Natural killer cell (primary cell): ENCODE measurements around the gene DDX31. TPM values are rescaled to one million over a fixed set of nuclear protein-coding genes. Genes with fewer than 3 reads are reported as not detected.

Experiments used
- ATAC-seq, 3 donors: fragments of 150-1000 bp in 2 of 3; fragments of 200-7000 bp in 1 of 3; cut with Tn5 transposase; 1 replicate in 1 of 3; 2 replicates in 2 of 3; pipeline ENCODE4 v1.10.0; 2021; ENCODE audit warnings: mild to moderate bottlenecking in 2 of 3, moderate library complexity in 2 of 3
- DNase-seq, 2 donors: peaks; one replicate each; pipeline versions ENCODE4 v3.0.0 to v3.0.0-alpha.2; 2013 to 2021; ENCODE audit warnings: mixed read lengths in 1 of 2
- H3K27ac ChIP-seq: one replicate; pipeline ENCODE4 v1.5.1; 2013; ENCODE audit warnings: mild to moderate bottlenecking, low read length
- H3K27me3 ChIP-seq: one replicate; pipeline ENCODE4 v1.6.1; 2013; ENCODE audit warnings: low read length; ENCODE audit not compliant: control insufficient read depth, insufficient read depth
- H3K36me3 ChIP-seq: one replicate; pipeline ENCODE4 v1.6.1; 2013; ENCODE audit warnings: low read length; ENCODE audit not compliant: control insufficient read depth, insufficient read depth
- H3K4me1 ChIP-seq: one replicate; pipeline ENCODE4 v1.6.1; 2013; ENCODE audit warnings: low read length; ENCODE audit not compliant: control insufficient read depth, insufficient read depth
- H3K4me3 ChIP-seq: one replicate; pipeline ENCODE4 v1.5.1; 2013; ENCODE audit warnings: low read length
- H3K9me3 ChIP-seq: one replicate; pipeline ENCODE4 v1.6.1; 2013; ENCODE audit warnings: low read length; ENCODE audit not compliant: control insufficient read depth, insufficient read depth
- H3K27ac Mint-ChIP-seq, 2 donors: one replicate each; pipeline ENCODE4 v1.8.0; 2022; ENCODE audit warnings: mild to moderate bottlenecking in 2 of 2, mixed read lengths in 2 of 2, moderate library complexity in 1 of 2
- H3K27me3 Mint-ChIP-seq, 2 donors: one replicate each; pipeline ENCODE4 v1.8.0; 2022; ENCODE audit warnings: low read depth in 2 of 2, mixed read lengths in 2 of 2
- H3K36me3 Mint-ChIP-seq: one replicate; pipeline ENCODE4 v1.8.0; 2022; ENCODE audit warnings: mixed read lengths
- H3K4me1 Mint-ChIP-seq, 2 donors: one replicate each; pipeline ENCODE4 v1.8.0; 2022; ENCODE audit warnings: mixed read lengths in 2 of 2
- H3K4me3 Mint-ChIP-seq: one replicate; pipeline ENCODE4 v1.8.0; 2022; ENCODE audit warnings: mild to moderate bottlenecking, moderate library complexity, mixed read lengths
- H3K9me3 Mint-ChIP-seq, 2 donors: one replicate each; pipeline ENCODE4 v1.8.0; 2022; ENCODE audit warnings: mixed read lengths in 2 of 2
- WGBS: methylation state at CpG from one replicate; pipeline ENCODE4 v1.1.7; 2013; ENCODE audit warnings: missing lambda C conversion rate; ENCODE audit not compliant: insufficient coverage; 5-methylcytosine and 5-hydroxymethylcytosine counted together
- intact Hi-C: fragments of 100-400 bp; cut with micrococcal nuclease; formaldehyde crosslinking; loops from one replicate; pipeline ENCODE4 v1.14.2; 2022
- total RNA-seq, 4 donors: library from RNA; stranded (reverse); fragments of 120-200 nt in 1 of 4; gene quantifications; one replicate each; pipeline versions ENCODE4 v1.2.3 to v1.2.4, GENCODE V29; 2013 to 2022
- TF ChIP-seq, protein P1 (sequence below): fragments of 200-600 bp; IDR thresholded peaks from one replicate; pipeline ENCODE4 v1.8.0; 2022; ENCODE audit warnings: antibody characterized with exemption

The DDX31 gene
- total RNA-seq, 3 donors from 2014 or later (not counting 1 experiment from before 2014, with no cell fraction given): 6.5 to 12.2 (median 11.5) TPM

DNA sequence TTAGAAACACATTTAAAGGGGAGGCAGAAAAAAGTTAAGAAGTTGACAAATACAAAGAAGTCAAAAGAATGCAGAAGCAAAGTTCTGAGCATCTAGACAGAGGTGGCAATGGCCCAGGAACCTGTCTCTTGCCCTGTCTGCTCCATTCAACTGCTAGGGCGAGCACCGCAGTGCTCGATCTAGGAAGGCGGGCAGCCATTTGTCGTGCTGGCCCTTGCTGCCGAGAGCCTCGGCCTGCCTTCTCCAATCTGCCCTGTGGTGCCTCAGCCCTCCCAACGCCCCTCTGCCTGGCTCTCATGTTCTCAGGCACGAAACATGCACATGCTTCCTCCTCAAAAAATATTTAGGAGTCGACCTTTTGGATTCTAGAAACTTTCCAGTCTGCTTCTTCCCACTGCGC, 42.2 kb downstream of the DDX31 start:
- Histone ChIP-seq H3K4me3 (no peak overlapping the region), H3K27ac (no peak overlapping the region), H3K27me3 (no peaks in the 10 kb centered on the region), H3K4me1 (no peaks in the 10 kb centered on the region), H3K9me3 (no peaks in the 10 kb centered on the region), H3K36me3 (peaks cover 42% of the 10 kb centered on the region)
- Mint-ChIP-seq H3K4me3 (no peak overlapping the region), H3K36me3 (peaks cover 47% of the 10 kb centered on the region), H3K27ac (no peak overlapping the region), H3K9me3 (no peaks in the 10 kb centered on the region), H3K27me3 (no peaks in the 10 kb centered on the region), H3K4me1 (peaks cover 4 to 5% of the 10 kb centered on the region in 2 donors)
- TF ChIP-seq, protein P1, sequence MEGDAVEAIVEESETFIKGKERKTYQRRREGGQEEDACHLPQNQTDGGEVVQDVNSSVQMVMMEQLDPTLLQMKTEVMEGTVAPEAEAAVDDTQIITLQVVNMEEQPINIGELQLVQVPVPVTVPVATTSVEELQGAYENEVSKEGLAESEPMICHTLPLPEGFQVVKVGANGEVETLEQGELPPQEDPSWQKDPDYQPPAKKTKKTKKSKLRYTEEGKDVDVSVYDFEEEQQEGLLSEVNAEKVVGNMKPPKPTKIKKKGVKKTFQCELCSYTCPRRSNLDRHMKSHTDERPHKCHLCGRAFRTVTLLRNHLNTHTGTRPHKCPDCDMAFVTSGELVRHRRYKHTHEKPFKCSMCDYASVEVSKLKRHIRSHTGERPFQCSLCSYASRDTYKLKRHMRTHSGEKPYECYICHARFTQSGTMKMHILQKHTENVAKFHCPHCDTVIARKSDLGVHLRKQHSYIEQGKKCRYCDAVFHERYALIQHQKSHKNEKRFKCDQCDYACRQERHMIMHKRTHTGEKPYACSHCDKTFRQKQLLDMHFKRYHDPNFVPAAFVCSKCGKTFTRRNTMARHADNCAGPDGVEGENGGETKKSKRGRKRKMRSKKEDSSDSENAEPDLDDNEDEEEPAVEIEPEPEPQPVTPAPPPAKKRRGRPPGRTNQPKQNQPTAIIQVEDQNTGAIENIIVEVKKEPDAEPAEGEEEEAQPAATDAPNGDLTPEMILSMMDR: no peak
- intact Hi-C loops: no loop called here
- WGBS: 96% methylated on average over 11 of the region's 11 CpGs
- ATAC-seq: no peak
- DNase-seq: no peak

DNA sequence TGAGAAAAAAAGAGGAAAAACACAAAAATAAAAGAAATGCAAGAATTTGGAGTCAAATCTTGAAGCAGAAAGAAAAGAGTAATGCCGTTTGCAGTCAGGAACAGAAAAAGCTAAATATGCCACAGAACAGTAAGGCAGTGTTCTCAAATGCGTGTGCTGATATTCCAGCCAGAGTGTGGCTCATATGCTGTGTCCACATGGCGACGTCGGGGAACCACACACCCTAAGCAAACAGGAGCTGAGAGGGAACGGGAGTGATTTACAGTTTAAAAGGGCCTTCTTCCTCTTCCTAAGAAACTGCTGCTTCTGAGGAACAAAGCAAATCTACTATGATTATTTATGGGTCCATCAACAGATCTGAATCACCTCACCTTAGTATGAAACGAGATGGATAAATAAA, 42.7 kb downstream of the DDX31 start:
- Mint-ChIP-seq H3K27ac (no peak overlapping the region), H3K36me3 (peaks cover 47% of the 10 kb centered on the region), H3K4me1 (peaks cover 4 to 5% of the 10 kb centered on the region in 2 donors), H3K4me3 (no peak overlapping the region), H3K27me3 (no peaks in the 10 kb centered on the region), H3K9me3 (no peaks in the 10 kb centered on the region)
- Histone ChIP-seq H3K27ac (no peak overlapping the region), H3K4me3 (no peak overlapping the region), H3K4me1 (no peaks in the 10 kb centered on the region), H3K36me3 (peaks cover 47% of the 10 kb centered on the region), H3K9me3 (no peaks in the 10 kb centered on the region), H3K27me3 (no peaks in the 10 kb centered on the region)
- 75% methylated on average over 6 of the region's 7 CpGs for WGBS
- ATAC-seq (no peak), DNase-seq (no peak)
- TF ChIP-seq, protein P1: no peak
- intact Hi-C loops: no loop called here

DNA sequence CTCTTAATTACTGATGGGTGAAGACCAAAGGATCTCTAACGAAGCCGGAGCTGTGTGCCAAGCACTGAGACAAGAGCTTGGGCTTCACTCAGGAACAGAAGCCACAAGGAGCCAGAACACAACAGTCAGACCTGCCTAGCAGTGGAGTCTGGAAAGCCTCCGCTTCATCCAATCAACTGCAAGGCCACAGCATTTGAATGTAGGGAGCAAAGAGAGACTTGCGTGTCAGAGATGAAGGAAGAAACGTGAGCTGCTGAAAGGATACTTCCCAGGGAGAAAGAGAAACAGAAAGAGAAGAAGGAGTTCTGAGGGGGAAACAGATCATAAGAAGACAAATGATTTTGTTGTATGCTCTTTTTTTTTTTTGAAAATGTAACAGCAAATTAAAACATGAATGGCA, 43.5 kb downstream of the DDX31 start:
- Histone ChIP-seq H3K36me3 (peaks cover 42% of the 10 kb centered on the region), H3K27me3 (no peaks in the 10 kb centered on the region), H3K4me1 (no peaks in the 10 kb centered on the region), H3K9me3 (no peaks in the 10 kb centered on the region), H3K4me3 (no peak overlapping the region), H3K27ac (no peak overlapping the region)
- no peak overlapping the region for H3K4me3 Mint-ChIP-seq
- ATAC-seq: no peak
- peaks cover 47% of the 10 kb centered on the region for H3K36me3 Mint-ChIP-seq
- TF ChIP-seq, protein P1: no peak
- DNase-seq: no peak
- no peaks in the 10 kb centered on the region for H3K27me3 Mint-ChIP-seq
- H3K4me1 Mint-ChIP-seq: peaks cover 4 to 5% of the 10 kb centered on the region in 2 donors
- H3K9me3 Mint-ChIP-seq: no peaks in the 10 kb centered on the region
- no peak overlapping the region for H3K27ac Mint-ChIP-seq
- intact Hi-C loops: no loop called here
- 97% methylated on average over 5 of the region's 5 CpGs for WGBS

DNA sequence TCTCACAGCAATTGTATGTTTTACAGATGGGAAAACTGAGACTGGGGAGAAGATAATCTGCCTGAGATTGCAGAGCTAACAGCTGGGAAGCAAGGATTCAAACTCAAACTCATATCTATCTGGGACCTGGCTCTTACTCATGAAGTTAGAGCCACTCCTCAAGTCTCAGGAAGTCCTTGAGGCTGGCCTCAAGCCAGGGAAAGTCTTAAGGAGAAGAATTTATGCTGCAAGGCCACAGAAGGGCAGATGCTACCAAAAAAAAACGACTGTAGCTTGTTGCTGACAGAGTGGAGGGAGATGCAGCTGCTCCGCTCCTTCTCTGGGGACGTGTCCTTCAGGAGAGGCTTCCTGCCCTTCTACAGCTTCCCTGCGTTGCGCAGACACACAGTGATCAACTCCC, 47.6 kb downstream of the DDX31 start:
- DNase-seq (no peak), ATAC-seq (no peak)
- H3K4me3 ChIP-seq: no peak overlapping the region
- no peak overlapping the region for H3K4me3 Mint-ChIP-seq
- peaks cover 1 to 2% of the 10 kb centered on the region in 2 donors for H3K4me1 Mint-ChIP-seq
- H3K9me3 Mint-ChIP-seq: no peaks in the 10 kb centered on the region
- TF ChIP-seq, protein P1: no peak
- H3K4me1 ChIP-seq: no peaks in the 10 kb centered on the region
- intact Hi-C loops: no loop called here
- H3K36me3 Mint-ChIP-seq: peaks cover 35% of the 10 kb centered on the region
- H3K27me3 Mint-ChIP-seq: no peaks in the 10 kb centered on the region
- no peak overlapping the region for H3K27ac Mint-ChIP-seq
- H3K27me3 ChIP-seq: no peaks in the 10 kb centered on the region
- WGBS: 86% methylated on average over 5 of the region's 5 CpGs
- H3K27ac ChIP-seq: no peak overlapping the region
- H3K36me3 ChIP-seq: peaks cover 32% of the 10 kb centered on the region
- no peaks in the 10 kb centered on the region for H3K9me3 ChIP-seq
